SK-N-SH (cell line): ENCODE results near the gene SNX27. TPM values are rescaled to one million over a fixed set of nuclear protein-coding genes. Genes with fewer than 3 reads are reported as not detected.
A peak's percentile ranks its signal among the peaks of the same experiment; 100 is the strongest.

ENCODE experiments used
- CTCF ChIA-PET: fragments of 300-600, 350-600 bp; formaldehyde crosslinking; extraction: SDS; loops from one replicate; lab custom pipeline; 2021; lab: Yijun Ruan, JAX
- POLR2A ChIA-PET: fragments of 350-600 bp; sonication (Branson Sonifier 250); formaldehyde crosslinking; extraction: SDS; loops from one replicate; lab custom pipeline; 2020; ENCODE audit warnings: antibody characterized with exemption, inconsistent platforms; lab: Yijun Ruan, JAX
- DNase-seq: peaks from one replicate; pipeline ENCODE4 v3.0.0; 2012
- H2AFZ ChIP-seq: fragments of 200-600 bp; sonication (generic); 2 replicates; pipeline ENCODE4 v1.8.1; 2016; ENCODE audit warnings: antibody characterized with exemption, mild to moderate bottlenecking, low read depth
- H3F3A ChIP-seq: fragments of 200-600 bp; sonication (generic); replicated peaks from 2 replicates; pipeline ENCODE3; 2016; ENCODE audit warnings: antibody characterized with exemption, mild to moderate bottlenecking; ENCODE audit not compliant: insufficient read depth
- H3K27ac ChIP-seq, 2 experiments: fragments of 200-500 bp in 1 of 2; fragments of 200-600 bp in 1 of 2; sonication (Bioruptor generic) in 1 of 2; sonication (generic), shearing (Covaris generic) in 1 of 2; 2 replicates each; pipeline versions ENCODE4 v1.5.1 to v1.6.1; 2014 to 2016; ENCODE audit warnings: low read depth in 2 of 2, inconsistent platforms in 1 of 2, low read length in 1 of 2, mild to moderate bottlenecking in 1 of 2, mixed read lengths in 1 of 2
- H3K27me3 ChIP-seq: fragments of 200-600 bp; sonication (generic), shearing (Covaris generic); 2 replicates; pipeline ENCODE4 v1.6.1; 2016; ENCODE audit warnings: mixed run types; ENCODE audit not compliant: insufficient read depth
- H3K36me3 ChIP-seq, 2 experiments: fragments of 200-500 bp in 1 of 2; fragments of 200-600 bp in 1 of 2; sonication (Bioruptor generic) in 1 of 2; sonication (generic) in 1 of 2; replicated peaks in 1 of 2; 2 replicates each; pipeline versions ENCODE3 to v1.5.1; 2014 to 2016; ENCODE audit warnings: low read length in 1 of 2, mild to moderate bottlenecking in 1 of 2; ENCODE audit not compliant: insufficient read depth in 2 of 2, control insufficient read depth in 1 of 2
- H3K4me1 ChIP-seq, 2 experiments: fragments of 200-500 bp in 1 of 2; fragments of 200-600 bp in 1 of 2; sonication (Bioruptor generic) in 1 of 2; sonication (generic), shearing (Covaris generic) in 1 of 2; 2 replicates each; pipeline versions ENCODE4 v1.5.1 to v1.6.1; 2014 to 2016; ENCODE audit warnings: low read depth in 1 of 2, low read length in 1 of 2, mixed run types in 1 of 2; ENCODE audit not compliant: insufficient read depth in 2 of 2, control insufficient read depth in 1 of 2
- H3K4me2 ChIP-seq: fragments of 200-600 bp; sonication (generic), shearing (Covaris generic); 2 replicates; pipeline ENCODE4 v1.6.1; 2017; ENCODE audit warnings: mixed run types
- H3K4me3 ChIP-seq, 2 experiments: fragments of 200-500 bp in 1 of 2; fragments of 200-600 bp in 1 of 2; sonication (Bioruptor generic) in 1 of 2; sonication (generic), shearing (Covaris generic) in 1 of 2; 2 replicates each; pipeline versions ENCODE4 v1.5.1 to v1.8.1; 2014 to 2016; ENCODE audit warnings: low read depth in 2 of 2, inconsistent platforms in 1 of 2, low read length in 1 of 2, mild to moderate bottlenecking in 1 of 2, mixed read lengths in 1 of 2, moderate library complexity in 1 of 2
- H3K79me2 ChIP-seq: fragments of 200-600 bp; sonication (generic); 2 replicates; pipeline ENCODE4 v1.8.1; 2017; ENCODE audit warnings: mild to moderate bottlenecking; ENCODE audit not compliant: insufficient read depth
- H3K9ac ChIP-seq: fragments of 200-600 bp; sonication (generic); 2 replicates; pipeline ENCODE4 v1.6.1; 2017; ENCODE audit warnings: mixed run types
- H3K9me2 ChIP-seq: fragments of 200-600 bp; sonication (generic); 2 replicates; pipeline ENCODE4 v1.6.1; 2017; ENCODE audit warnings: mixed run types
- H3K9me3 ChIP-seq: fragments of 200-600 bp; sonication (generic); 2 replicates; pipeline ENCODE4 v1.6.1; 2017; ENCODE audit warnings: mixed run types, mild to moderate bottlenecking, moderate library complexity
- H4K20me1 ChIP-seq: fragments of 200-600 bp; sonication (generic); 2 replicates; pipeline ENCODE4 v1.6.1; 2017; ENCODE audit warnings: mild to moderate bottlenecking, mixed run types; ENCODE audit not compliant: insufficient read depth
- CHD2 ChIP-seq: fragments of 150-350 bp; IDR thresholded peaks from 2 replicates; pipeline ENCODE4 v1.6.1; 2018; ENCODE audit warnings: low read length; ENCODE audit not compliant: partially characterized antibody
- ELF1 ChIP-seq: IDR thresholded peaks from 2 replicates; pipeline ENCODE4 v1.4.0; 2012
- GABPA ChIP-seq: IDR thresholded peaks from 2 replicates; pipeline ENCODE4 v1.4.0; 2012; ENCODE audit warnings: low read depth, mild to moderate bottlenecking
- GATA2 ChIP-seq: sonication (generic); formaldehyde crosslinking; IDR thresholded peaks from 2 replicates; pipeline ENCODE4 v1.5.0; 2020; ENCODE audit warnings: mild to moderate bottlenecking, missing genetic modification reagents
- MXI1 ChIP-seq: IDR thresholded peaks from 2 replicates; pipeline ENCODE4 v1.6.1; 2012; ENCODE audit warnings: mild to moderate bottlenecking, low read depth, low read length, improper control_type of control experiment
- NFIC ChIP-seq: IDR thresholded peaks from 2 replicates; pipeline ENCODE4 v1.4.0; 2012; ENCODE audit warnings: borderline replicate concordance
- POLR2AphosphoS5 ChIP-seq: IDR thresholded peaks from 2 replicates; pipeline ENCODE4 v1.6.1; 2012; ENCODE audit warnings: low read depth, low read length
- SIN3A ChIP-seq: IDR thresholded peaks from 2 replicates; pipeline ENCODE4 v1.6.1; 2012; ENCODE audit warnings: low read depth, mild to moderate bottlenecking, low read length, moderate library complexity, borderline replicate concordance
- TAF1 ChIP-seq: IDR thresholded peaks from 2 replicates; pipeline ENCODE4 v1.6.1; 2012; ENCODE audit warnings: low read depth, mild to moderate bottlenecking, low read length, moderate library complexity, borderline replicate concordance
- TEAD4 ChIP-seq: IDR thresholded peaks from 2 replicates; pipeline ENCODE4 v1.4.0; 2012; ENCODE audit warnings: mild to moderate bottlenecking, borderline replicate concordance; ENCODE audit not compliant: insufficient read depth
- ZBTB33 ChIP-seq: IDR thresholded peaks from 2 replicates; pipeline ENCODE4 v1.4.0; 2012; ENCODE audit warnings: low read depth, borderline replicate concordance
- WGBS: methylation state at CpG from one replicate; pipeline ENCODE4 v1.1.6; 2017; ENCODE audit warnings: low lambda C conversion rate; 5-methylcytosine and 5-hydroxymethylcytosine counted together
- polyA plus RNA-seq, 3 experiments: library from polyadenylated mRNA; depleted of rRNA; stranded (reverse); fragments of >200 nt; gene quantifications; 2 replicates each; pipeline ENCODE4 v1.2.3, GENCODE V29; 2012
- TF ChIP-seq, protein P1 (sequence below): fragments of 150-350 bp; IDR thresholded peaks from 2 replicates; pipeline ENCODE4 v1.6.1; 2016; ENCODE audit warnings: mild to moderate bottlenecking, low read depth, low read length
- TF ChIP-seq, protein P2 (sequence below): fragments of 200-600 bp; sonication (generic); IDR thresholded peaks from 2 replicates; pipeline ENCODE4 v1.6.1; 2017; ENCODE audit warnings: antibody characterized with exemption, mild to moderate bottlenecking, moderate library complexity
- TF ChIP-seq, protein P3 (sequence below): IDR thresholded peaks from 2 replicates; pipeline ENCODE4 v1.4.0; 2012; ENCODE audit warnings: low read depth

The SNX27 gene
- polyA plus RNA-seq, 1 of the 3 experiments (the other 2 are of a cell fraction), result 10.8 TPM

DNA sequence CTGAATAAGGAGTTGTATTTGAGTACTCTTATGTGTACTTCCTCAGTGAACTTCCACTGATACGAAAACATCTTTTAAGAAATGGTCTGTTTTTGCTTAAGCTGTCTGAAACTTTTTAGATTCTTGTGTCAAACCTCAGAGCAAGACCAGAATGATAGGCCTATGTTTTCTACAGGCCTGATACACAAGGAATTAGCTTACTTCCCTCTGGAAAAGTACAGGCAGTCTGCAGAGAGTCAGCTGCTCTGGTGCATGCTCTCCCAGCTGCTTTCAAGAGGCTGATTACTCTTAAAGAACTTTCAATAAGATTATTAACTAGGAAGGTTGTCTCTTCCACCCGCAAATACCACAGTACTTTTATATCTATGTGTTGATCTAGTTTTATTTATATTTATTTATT lies 9.5 kb downstream of the SNX27 start:
- no peaks in the 10 kb centered on the region for H3K27me3 ChIP-seq
- TF ChIP-seq, protein P1, sequence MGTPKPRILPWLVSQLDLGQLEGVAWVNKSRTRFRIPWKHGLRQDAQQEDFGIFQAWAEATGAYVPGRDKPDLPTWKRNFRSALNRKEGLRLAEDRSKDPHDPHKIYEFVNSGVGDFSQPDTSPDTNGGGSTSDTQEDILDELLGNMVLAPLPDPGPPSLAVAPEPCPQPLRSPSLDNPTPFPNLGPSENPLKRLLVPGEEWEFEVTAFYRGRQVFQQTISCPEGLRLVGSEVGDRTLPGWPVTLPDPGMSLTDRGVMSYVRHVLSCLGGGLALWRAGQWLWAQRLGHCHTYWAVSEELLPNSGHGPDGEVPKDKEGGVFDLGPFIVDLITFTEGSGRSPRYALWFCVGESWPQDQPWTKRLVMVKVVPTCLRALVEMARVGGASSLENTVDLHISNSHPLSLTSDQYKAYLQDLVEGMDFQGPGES, result no peak
- TF ChIP-seq POLR2AphosphoS5 (no peak), SIN3A (no peak), NFIC (no peak), GABPA (no peak), ELF1 (no peak), TAF1 (no peak), MXI1 (no peak)
- TF ChIP-seq, protein P2, sequence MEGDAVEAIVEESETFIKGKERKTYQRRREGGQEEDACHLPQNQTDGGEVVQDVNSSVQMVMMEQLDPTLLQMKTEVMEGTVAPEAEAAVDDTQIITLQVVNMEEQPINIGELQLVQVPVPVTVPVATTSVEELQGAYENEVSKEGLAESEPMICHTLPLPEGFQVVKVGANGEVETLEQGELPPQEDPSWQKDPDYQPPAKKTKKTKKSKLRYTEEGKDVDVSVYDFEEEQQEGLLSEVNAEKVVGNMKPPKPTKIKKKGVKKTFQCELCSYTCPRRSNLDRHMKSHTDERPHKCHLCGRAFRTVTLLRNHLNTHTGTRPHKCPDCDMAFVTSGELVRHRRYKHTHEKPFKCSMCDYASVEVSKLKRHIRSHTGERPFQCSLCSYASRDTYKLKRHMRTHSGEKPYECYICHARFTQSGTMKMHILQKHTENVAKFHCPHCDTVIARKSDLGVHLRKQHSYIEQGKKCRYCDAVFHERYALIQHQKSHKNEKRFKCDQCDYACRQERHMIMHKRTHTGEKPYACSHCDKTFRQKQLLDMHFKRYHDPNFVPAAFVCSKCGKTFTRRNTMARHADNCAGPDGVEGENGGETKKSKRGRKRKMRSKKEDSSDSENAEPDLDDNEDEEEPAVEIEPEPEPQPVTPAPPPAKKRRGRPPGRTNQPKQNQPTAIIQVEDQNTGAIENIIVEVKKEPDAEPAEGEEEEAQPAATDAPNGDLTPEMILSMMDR, result no peak
- TF ChIP-seq, all 33 proteins: peak for 0
- ChIA-PET POLR2A (no interaction called here), CTCF (interaction anchor here (1.2 to 1.8 kb wide), 3 partner anchors 15 to 281 kb away, joined by 4 to 5 read pairs (median 5); no protein-coding TSS in a partner anchor)
- Histone ChIP-seq H3K9me3 (no peaks in the 10 kb centered on the region), H3K9ac (no peak overlapping the region), H2AFZ (no peak overlapping the region), H3K79me2 (peaks cover 97% of the 10 kb centered on the region), H3K36me3 (peaks cover 0 to 15% of the 10 kb centered on the region in 2 experiments), H3K9me2 (no peaks in the 10 kb centered on the region), H3K4me1 (peaks cover 8 to 16% of the 10 kb centered on the region in 2 experiments), H3F3A (peaks cover 5% of the 10 kb centered on the region), H3K27ac (peak overlapping the region in 1 of 2 experiments; percentile 65; a peak in 1 of 4 replicates), H3K4me3 (no peak overlapping the region), H4K20me1 (peaks cover 29% of the 10 kb centered on the region), H3K4me2 (no peak overlapping the region)
- 57% methylated on average over 2 of the region's 2 CpGs for WGBS
- no peak for DNase-seq

GRCh38 chr1:151624783-151625182 lies 12.9 kb downstream of the SNX27 start:
- no peak for DNase-seq
- H3K4me1 ChIP-seq, result peaks cover 5 to 6% of the 10 kb centered on the region in 2 experiments; a peak in 3 of 4 replicates
- H3K9me3 ChIP-seq, result no peaks in the 10 kb centered on the region
- H3K79me2 ChIP-seq, result peaks cover 93% of the 10 kb centered on the region
- no peaks in the 10 kb centered on the region for H3K9me2 ChIP-seq
- POLR2A ChIA-PET, result no interaction called here
- no peak overlapping the region for H3K27ac ChIP-seq
- H3K27me3 ChIP-seq, result no peaks in the 10 kb centered on the region
- H3F3A ChIP-seq, result peaks cover 3% of the 10 kb centered on the region
- WGBS, result 94% methylated on average over 3 of the region's 3 CpGs
- peaks cover 6 to 17% of the 10 kb centered on the region in 2 experiments for H3K36me3 ChIP-seq
- H4K20me1 ChIP-seq, result peaks cover 20% of the 10 kb centered on the region
- TF ChIP-seq CHD2, result no peak
- TF ChIP-seq, protein P3, sequence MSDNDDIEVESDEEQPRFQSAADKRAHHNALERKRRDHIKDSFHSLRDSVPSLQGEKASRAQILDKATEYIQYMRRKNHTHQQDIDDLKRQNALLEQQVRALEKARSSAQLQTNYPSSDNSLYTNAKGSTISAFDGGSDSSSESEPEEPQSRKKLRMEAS, result no peak
- TF ChIP-seq ZBTB33, result no peak
- TF ChIP-seq GATA2 (CRISPR knock-in tag), result no peak
- no peak for TF ChIP-seq TEAD4
- no peak for TF ChIP-seq TAF1
- H3K4me3 ChIP-seq, result no peak overlapping the region
- CTCF ChIA-PET, result interaction anchor here (1.4 kb wide), 1 partner anchor 31 kb away, joined by 3 read pairs; no protein-coding TSS in a partner anchor
- H3K4me2 ChIP-seq, result no peak overlapping the region
- no peak overlapping the region for H2AFZ ChIP-seq
- H3K9ac ChIP-seq, result no peak overlapping the region
